K562 (cell line): ENCODE data around the gene TRAF7. TPM values are rescaled to one million over a fixed set of nuclear protein-coding genes. Genes with fewer than 3 reads are reported as not detected.
A peak's percentile ranks its signal among the peaks of the same experiment; 100 is the strongest.

Experiments used
- ATAC-seq: fragments of 200-7000 bp; cut with Tn5 transposase; 3 replicates; pipeline ENCODE4 v1.9.1; 2020; ENCODE audit warnings: moderate library complexity
- BruUV-seq: library from RNA; stranded (reverse); fragments of 400-500 nt; replicated peaks from 2 replicates; lab custom pipeline; 2021; lab: Mats Ljungman, UMichigan
- CTCF ChIA-PET: fragments of 300-600 bp; formaldehyde crosslinking; extraction: SDS; loops from one replicate; lab custom pipeline; 2021; ENCODE audit warnings: low intra/inter-chr PET ratio; lab: Yijun Ruan, JAX
- POLR2A ChIA-PET: fragments of 300-600, 350-650 bp; sonication (Branson Sonifier 250); formaldehyde crosslinking; extraction: SDS; loops from one replicate; lab custom pipeline; 2021; ENCODE audit warnings: antibody characterized with exemption, inconsistent platforms; lab: Yijun Ruan, JAX
- DNase-seq, 4 experiments: peaks; one replicate each; pipeline versions ENCODE4 v3.0.0 to v3.0.0-alpha.2; 2011 to 2018; ENCODE audit warnings: low spot score in 3 of 4, mixed read lengths in 3 of 4; ENCODE audit errors: extremely low read depth in 1 of 4
- FAIRE-seq: peaks from 2 replicates; lab custom pipeline; 2011; peaks lifted over from hg19 to GRCh38; lab: Jason Lieb, UNC
- H2AFZ ChIP-seq: 2 replicates; pipeline ENCODE4 v1.6.0; 2011; ENCODE audit warnings: low read depth, low read length, control low read depth, inconsistent platforms
- H3K27ac ChIP-seq: fragments of 200-600 bp; 3 replicates; pipeline ENCODE4 v1.8.0; 2011; ENCODE audit warnings: low read depth, mild to moderate bottlenecking, control low read depth, inconsistent platforms, low read length, moderate library complexity, mixed read lengths; ENCODE audit errors: extremely low read depth
- H3K27me3 ChIP-seq, 2 experiments: fragments of 300-600 bp in 1 of 2; 2 replicates in 1 of 2; 3 replicates in 1 of 2; pipeline versions ENCODE4 v1.6.0 to v1.8.0; 2011; ENCODE audit warnings: inconsistent platforms in 2 of 2, low read length in 2 of 2, mild to moderate bottlenecking in 1 of 2, mixed read lengths in 1 of 2, moderate library complexity in 1 of 2; ENCODE audit not compliant: control insufficient read depth in 2 of 2, insufficient read depth in 2 of 2
- H3K36me3 ChIP-seq: fragments of 300-600 bp; 3 replicates; pipeline ENCODE4 v1.8.0; 2011; ENCODE audit warnings: mild to moderate bottlenecking, low read length, inconsistent platforms; ENCODE audit not compliant: control insufficient read depth, insufficient read depth
- H3K4me1 ChIP-seq, 2 experiments: fragments of 200-600 bp in 1 of 2; replicated peaks in 1 of 2; 2 replicates in 1 of 2; 3 replicates in 1 of 2; pipeline versions ENCODE4 v1.5.1 to v1.8.0; 2011; ENCODE audit warnings: inconsistent platforms in 2 of 2, low read length in 2 of 2, mild to moderate bottlenecking in 1 of 2, mixed read lengths in 1 of 2, moderate library complexity in 1 of 2; ENCODE audit not compliant: control insufficient read depth in 2 of 2, insufficient read depth in 2 of 2
- H3K4me2 ChIP-seq: 2 replicates; pipeline ENCODE4 v1.6.1; 2011; ENCODE audit warnings: low read length, control low read depth, inconsistent platforms, mixed read lengths; ENCODE audit not compliant: insufficient read depth
- H3K4me3 ChIP-seq: fragments of 200-600 bp; sonication (generic), shearing (Covaris generic); 2 replicates; pipeline ENCODE4 v1.5.1; 2016; ENCODE audit warnings: control low read depth, inconsistent platforms
- H3K79me2 ChIP-seq: fragments of 200-600 bp; 3 replicates; pipeline ENCODE4 v1.8.0; 2011; ENCODE audit warnings: low read length, inconsistent platforms; ENCODE audit not compliant: control insufficient read depth, insufficient read depth
- H3K9ac ChIP-seq, 2 experiments: 2 replicates each; pipeline versions ENCODE4 v1.6.0 to v1.6.1; 2011; ENCODE audit warnings: low read depth in 2 of 2, low read length in 2 of 2, control low read depth in 1 of 2, inconsistent platforms in 1 of 2, mild to moderate bottlenecking in 1 of 2, mixed read lengths in 1 of 2; ENCODE audit not compliant: insufficient read depth in 1 of 2
- H3K9me1 ChIP-seq: one replicate; pipeline ENCODE4 v1.6.0; 2011; ENCODE audit warnings: inconsistent platforms, mild to moderate bottlenecking, low read length, moderate library complexity; ENCODE audit not compliant: control insufficient read depth, insufficient read depth
- H3K9me3 ChIP-seq: replicated peaks from 2 replicates; pipeline ENCODE4 v1.5.1; 2011; ENCODE audit warnings: low read depth, low read length, inconsistent platforms; ENCODE audit not compliant: control insufficient read depth, insufficient read depth
- H4K20me1 ChIP-seq: replicated peaks from 2 replicates; pipeline ENCODE4 v1.6.1; 2011; ENCODE audit warnings: low read length, inconsistent platforms, mixed read lengths; ENCODE audit not compliant: control insufficient read depth, insufficient read depth
- CREBBP ChIP-seq: IDR thresholded peaks from one replicate; pipeline ENCODE4 v1.6.1; 2012; ENCODE audit warnings: low read depth, mild to moderate bottlenecking, control low read depth, inconsistent platforms, low read length
- MIER1 ChIP-seq: fragments of 450-650 bp; IDR thresholded peaks from 2 replicates; pipeline ENCODE4 v1.6.1; 2016; ENCODE audit warnings: antibody characterized with exemption, mild to moderate bottlenecking, low read depth
- TCFL5 ChIP-seq: fragments of 250-450 bp; sonication (Bioruptor Pico); conservative IDR thresholded peaks from 2 replicates; pipeline ENCODE4 v1.6.1; 2021; ENCODE audit warnings: mild to moderate bottlenecking, moderate library complexity, matching md5 sums
- XRCC3 ChIP-seq: fragments of 450-650 bp; IDR thresholded peaks from 2 replicates; pipeline ENCODE4 v1.6.1; 2017; ENCODE audit warnings: mild to moderate bottlenecking, moderate library complexity
- ZNF12 ChIP-seq: sonication (generic); formaldehyde crosslinking; IDR thresholded peaks from 2 replicates; pipeline ENCODE4 v1.4.0; 2020; ENCODE audit warnings: mild to moderate bottlenecking, missing genetic modification reagents
- ZNF316 ChIP-seq: fragments of 450-650 bp; IDR thresholded peaks from 2 replicates; pipeline ENCODE4 v1.6.1; 2016
- ZNF444 ChIP-seq: fragments of 250-450 bp; sonication (Bioruptor Pico); IDR thresholded peaks from 2 replicates; pipeline ENCODE4 v1.4.0; 2020; ENCODE audit warnings: mild to moderate bottlenecking, moderate library complexity
- ZNF778 ChIP-seq: fragments of 450-650 bp; formaldehyde crosslinking; IDR thresholded peaks from 2 replicates; pipeline ENCODE4 v1.4.0; 2020; ENCODE audit warnings: mild to moderate bottlenecking, moderate library complexity
- ZNF79 ChIP-seq: fragments of 250-450 bp; sonication (Bioruptor Pico); IDR thresholded peaks from 2 replicates; pipeline ENCODE4 v1.4.0; 2020; ENCODE audit warnings: low read depth, mild to moderate bottlenecking, moderate library complexity
- ZNF830 ChIP-seq: fragments of 250-450 bp; sonication (Bioruptor Pico); IDR thresholded peaks from 2 replicates; pipeline ENCODE4 v1.5.0; 2021; ENCODE audit warnings: mild to moderate bottlenecking
- WGBS: fragments of 100-300 bp; shearing (Covaris generic); methylation state at CpG from one replicate; pipeline ENCODE4 v1.1.6; 2016; ENCODE audit warnings: low coverage, mixed read lengths; ENCODE audit not compliant: insufficient coverage; ENCODE audit errors: missing lambda C conversion rate; 5-methylcytosine and 5-hydroxymethylcytosine counted together
- in situ Hi-C: fragments of 300-500 bp; cut with MboI; formaldehyde crosslinking; loops from 4 replicates; pipeline ENCODE4 v1.15.0; 2018; ENCODE audit warnings: inconsistent platforms, mixed read lengths
- intact Hi-C: fragments of 100-400 bp; cut with micrococcal nuclease; formaldehyde crosslinking; loops from 2 replicates; pipeline ENCODE4 v1.14.2; 2022
- polyA plus RNA-seq, 8 experiments: library from polyadenylated mRNA; depleted of rRNA in 4 of 8; stranded (reverse) in 5 of 8; unstranded in 3 of 8; fragments of >200 nt; fragmentation: Nextera tagmentation in 2 of 8; fragmentation: Illumina TruSeq in 1 of 8; extraction: Ambion mirVana in 2 of 8; extraction: Trizol in 1 of 8; gene quantifications; 2 replicates each; pipeline versions ENCODE4 v1.2.1 to v1.2.3, GENCODE V29; 2011 to 2014; ENCODE audit warnings: inconsistent platforms in 1 of 8, missing spikeins in 1 of 8
- total RNA-seq, 7 experiments: library from RNA; depleted of rRNA in 6 of 7; stranded (reverse); fragments of >200 nt in 6 of 7; fragmentation: Illumina TruSeq in 2 of 7; extraction: Trizol in 2 of 7; gene quantifications; 2 replicates each; pipeline versions ENCODE4 v1.2.1 to v1.2.3, GENCODE V29; 2011 to 2021; ENCODE audit warnings: low replicate concordance in 1 of 7
- TF ChIP-seq, protein P1 (sequence below): fragments of 450-650 bp; IDR thresholded peaks from 2 replicates; pipeline ENCODE4 v1.6.1; 2018; ENCODE audit not compliant: partially characterized antibody
- TF ChIP-seq, protein P2 (sequence below): fragments of 450-650 bp; conservative IDR thresholded peaks from 2 replicates; pipeline ENCODE4 v1.6.1; 2016; ENCODE audit warnings: missing genetic modification characterization, low read depth, mild to moderate bottlenecking, control low read depth, missing compliant biosample characterization
- TF ChIP-seq, protein P3 (sequence below): sonication (generic); formaldehyde crosslinking; IDR thresholded peaks from 2 replicates; pipeline ENCODE4 v1.8.0; 2022; ENCODE audit warnings: missing genetic modification reagents, mild to moderate bottlenecking, borderline replicate concordance
- TF ChIP-seq, protein P4 (sequence below): fragments of 250-450 bp; sonication (Bioruptor Pico); IDR thresholded peaks from 2 replicates; pipeline ENCODE4 v1.8.0; 2022; ENCODE audit warnings: moderate library complexity, mild to moderate bottlenecking, inconsistent platforms

TRAF7 gene
- total and polyA plus RNA-seq, 9 of the 15 experiments (the other 6 are each of a cell fraction or from before 2014, with no cell fraction given): 1.1 to 113 (median 41.6) TPM

DNA sequence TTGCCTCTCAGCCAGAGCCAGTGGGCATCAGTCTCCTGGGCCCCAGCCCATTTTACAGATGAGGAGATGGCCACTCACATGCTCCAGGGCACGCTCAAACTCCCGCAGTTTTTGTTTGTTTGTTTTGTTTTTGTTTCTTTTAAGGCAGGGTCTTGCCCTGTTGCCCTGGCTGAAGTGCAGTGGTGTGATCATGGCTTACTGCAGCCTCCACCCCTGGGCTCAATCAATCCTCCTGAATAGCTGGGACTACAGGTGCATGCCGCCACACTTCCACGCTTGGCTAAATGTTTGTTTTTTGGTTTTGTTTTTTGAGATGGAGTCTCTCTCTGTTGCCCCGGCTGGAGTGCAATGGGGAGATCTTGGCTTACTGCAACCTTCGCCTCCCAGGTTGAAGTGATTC is 71.3 kb downstream of the TRAF7 start:
- Histone ChIP-seq H3K36me3 (peaks cover 67% of the 10 kb centered on the region; the same call in 1 of the 3 replicates), H4K20me1 (peaks cover 11% of the 10 kb centered on the region), H3K9me3 (no peaks in the 10 kb centered on the region), H3K4me1 (peaks cover 9 to 66% of the 10 kb centered on the region in 2 experiments; a peak in 3 of 5 replicates), H2AFZ (no peak overlapping the region), H3K79me2 (peaks cover 53% of the 10 kb centered on the region), H3K4me3 (no peak overlapping the region), H3K27me3 (no peaks in the 10 kb centered on the region), H3K9ac (peak overlapping the region in 1 of 2 experiments; percentile 84; a peak in 1 of 4 replicates), H3K27ac (no peak overlapping the region; the same call in 2 of the 3 replicates), H3K9me1 (no peaks in the 10 kb centered on the region), H3K4me2 (no peak overlapping the region)
- ATAC-seq: no peak
- intact Hi-C loops: no loop called here
- in situ Hi-C loops: no loop called here
- FAIRE-seq: no peak
- no peak for DNase-seq
- CTCF ChIA-PET: no interaction called here
- no TSS peak for BruUV-seq
- POLR2A ChIA-PET: interaction anchor here (0.8 to 3.7 kb wide), 6 partner anchors 8 to 25 kb away, joined by 3 to 20 read pairs (median 4); partner anchors contain the start of genes DNASE1L2, ECI1 and PGP
- 93% methylated on average over 6 of the region's 6 CpGs for WGBS
- no peak for TF ChIP-seq TCFL5
- TF ChIP-seq ZNF830 (CRISPR knock-in tag): no peak
- no peak for TF ChIP-seq ZNF79 (CRISPR knock-in tag)
- no peak for TF ChIP-seq CREBBP
- TF ChIP-seq ZNF778 (CRISPR knock-in tag): no peak
- TF ChIP-seq ZNF12 (CRISPR knock-in tag): no peak
- TF ChIP-seq XRCC3: no peak
- TF ChIP-seq, protein P1, sequence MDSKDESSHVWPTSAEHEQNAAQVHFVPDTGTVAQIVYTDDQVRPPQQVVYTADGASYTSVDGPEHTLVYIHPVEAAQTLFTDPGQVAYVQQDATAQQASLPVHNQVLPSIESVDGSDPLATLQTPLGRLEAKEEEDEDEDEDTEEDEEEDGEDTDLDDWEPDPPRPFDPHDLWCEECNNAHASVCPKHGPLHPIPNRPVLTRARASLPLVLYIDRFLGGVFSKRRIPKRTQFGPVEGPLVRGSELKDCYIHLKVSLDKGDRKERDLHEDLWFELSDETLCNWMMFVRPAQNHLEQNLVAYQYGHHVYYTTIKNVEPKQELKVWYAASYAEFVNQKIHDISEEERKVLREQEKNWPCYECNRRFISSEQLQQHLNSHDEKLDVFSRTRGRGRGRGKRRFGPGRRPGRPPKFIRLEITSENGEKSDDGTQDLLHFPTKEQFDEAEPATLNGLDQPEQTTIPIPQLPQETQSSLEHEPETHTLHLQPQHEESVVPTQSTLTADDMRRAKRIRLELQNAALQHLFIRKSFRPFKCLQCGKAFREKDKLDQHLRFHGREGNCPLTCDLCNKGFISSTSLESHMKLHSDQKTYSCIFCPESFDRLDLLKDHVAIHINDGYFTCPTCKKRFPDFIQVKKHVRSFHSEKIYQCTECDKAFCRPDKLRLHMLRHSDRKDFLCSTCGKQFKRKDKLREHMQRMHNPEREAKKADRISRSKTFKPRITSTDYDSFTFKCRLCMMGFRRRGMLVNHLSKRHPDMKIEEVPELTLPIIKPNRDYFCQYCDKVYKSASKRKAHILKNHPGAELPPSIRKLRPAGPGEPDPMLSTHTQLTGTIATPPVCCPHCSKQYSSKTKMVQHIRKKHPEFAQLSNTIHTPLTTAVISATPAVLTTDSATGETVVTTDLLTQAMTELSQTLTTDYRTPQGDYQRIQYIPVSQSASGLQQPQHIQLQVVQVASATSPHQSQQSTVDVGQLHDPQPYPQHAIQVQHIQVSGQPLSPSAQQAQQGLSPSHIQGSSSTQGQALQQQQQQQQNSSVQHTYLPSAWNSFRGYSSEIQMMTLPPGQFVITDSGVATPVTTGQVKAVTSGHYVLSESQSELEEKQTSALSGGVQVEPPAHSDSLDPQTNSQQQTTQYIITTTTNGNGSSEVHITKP: no peak
- TF ChIP-seq, protein P2, sequence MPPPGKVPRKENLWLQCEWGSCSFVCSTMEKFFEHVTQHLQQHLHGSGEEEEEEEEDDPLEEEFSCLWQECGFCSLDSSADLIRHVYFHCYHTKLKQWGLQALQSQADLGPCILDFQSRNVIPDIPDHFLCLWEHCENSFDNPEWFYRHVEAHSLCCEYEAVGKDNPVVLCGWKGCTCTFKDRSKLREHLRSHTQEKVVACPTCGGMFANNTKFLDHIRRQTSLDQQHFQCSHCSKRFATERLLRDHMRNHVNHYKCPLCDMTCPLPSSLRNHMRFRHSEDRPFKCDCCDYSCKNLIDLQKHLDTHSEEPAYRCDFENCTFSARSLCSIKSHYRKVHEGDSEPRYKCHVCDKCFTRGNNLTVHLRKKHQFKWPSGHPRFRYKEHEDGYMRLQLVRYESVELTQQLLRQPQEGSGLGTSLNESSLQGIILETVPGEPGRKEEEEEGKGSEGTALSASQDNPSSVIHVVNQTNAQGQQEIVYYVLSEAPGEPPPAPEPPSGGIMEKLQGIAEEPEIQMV (tag): no peak
- TF ChIP-seq MIER1: no peak
- TF ChIP-seq, protein P3, sequence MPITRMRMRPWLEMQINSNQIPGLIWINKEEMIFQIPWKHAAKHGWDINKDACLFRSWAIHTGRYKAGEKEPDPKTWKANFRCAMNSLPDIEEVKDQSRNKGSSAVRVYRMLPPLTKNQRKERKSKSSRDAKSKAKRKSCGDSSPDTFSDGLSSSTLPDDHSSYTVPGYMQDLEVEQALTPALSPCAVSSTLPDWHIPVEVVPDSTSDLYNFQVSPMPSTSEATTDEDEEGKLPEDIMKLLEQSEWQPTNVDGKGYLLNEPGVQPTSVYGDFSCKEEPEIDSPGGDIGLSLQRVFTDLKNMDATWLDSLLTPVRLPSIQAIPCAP (CRISPR knock-in tag): no peak
- TF ChIP-seq ZNF316: no peak
- TF ChIP-seq, protein P4, sequence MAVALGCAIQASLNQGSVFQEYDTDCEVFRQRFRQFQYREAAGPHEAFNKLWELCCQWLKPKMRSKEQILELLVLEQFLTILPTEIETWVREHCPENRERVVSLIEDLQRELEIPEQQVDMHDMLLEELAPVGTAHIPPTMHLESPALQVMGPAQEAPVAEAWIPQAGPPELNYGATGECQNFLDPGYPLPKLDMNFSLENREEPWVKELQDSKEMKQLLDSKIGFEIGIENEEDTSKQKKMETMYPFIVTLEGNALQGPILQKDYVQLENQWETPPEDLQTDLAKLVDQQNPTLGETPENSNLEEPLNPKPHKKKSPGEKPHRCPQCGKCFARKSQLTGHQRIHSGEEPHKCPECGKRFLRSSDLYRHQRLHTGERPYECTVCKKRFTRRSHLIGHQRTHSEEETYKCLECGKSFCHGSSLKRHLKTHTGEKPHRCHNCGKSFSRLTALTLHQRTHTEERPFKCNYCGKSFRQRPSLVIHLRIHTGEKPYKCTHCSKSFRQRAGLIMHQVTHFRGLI: no peak
- TF ChIP-seq ZNF444 (CRISPR knock-in tag): no peak
